CD4-positive, CD25-positive, alpha-beta regulatory T cell (primary cell): Measurements from ENCODE around the gene LYZL2. TPM values are rescaled to one million over a fixed set of nuclear protein-coding genes. Genes with fewer than 3 reads are reported as not detected.
"Not testable (repeated sequence)": the region's sequence is repeated elsewhere in the genome, so short reads cannot be mapped to it uniquely, and the experiment has no call there.

ENCODE experiments used
- ATAC-seq, 2 donors: fragments of 150-1000 bp; cut with Tn5 transposase; one replicate each; pipeline ENCODE4 v1.10.0; 2021; ENCODE audit warnings: low read depth in 2 of 2, moderate number of reproducible peaks in 2 of 2, moderate library complexity in 1 of 2
- DNase-seq, 3 donors: peaks; one replicate each; pipeline versions ENCODE4 v3.0.0 to v3.0.0-alpha.2; 2012 to 2022; ENCODE audit warnings: mixed read lengths in 1 of 3
- H3K27ac ChIP-seq: one replicate; pipeline ENCODE4 v1.7.0; 2013; ENCODE audit warnings: mild to moderate bottlenecking, low read length; ENCODE audit not compliant: insufficient read depth, poor library complexity, severe bottlenecking
- H3K27me3 ChIP-seq: one replicate; pipeline ENCODE4 v1.7.0; 2013; ENCODE audit warnings: low read length; ENCODE audit not compliant: control insufficient read depth, insufficient read depth
- H3K36me3 ChIP-seq: one replicate; pipeline ENCODE4 v1.7.0; 2013; ENCODE audit warnings: mild to moderate bottlenecking, low read length, moderate library complexity; ENCODE audit not compliant: control insufficient read depth, insufficient read depth
- H3K4me1 ChIP-seq: 2 replicates; pipeline ENCODE4 v1.7.0; 2013; ENCODE audit warnings: mild to moderate bottlenecking, low read length; ENCODE audit not compliant: insufficient read depth, control insufficient read depth, poor library complexity, severe bottlenecking
- H3K4me3 ChIP-seq: one replicate; pipeline ENCODE4 v1.7.0; 2013; ENCODE audit warnings: low read depth, mild to moderate bottlenecking, low read length, moderate library complexity
- H3K9me3 ChIP-seq, 2 experiments: 1 replicate in 1 of 2; 2 replicates in 1 of 2; pipeline ENCODE4 v1.7.0; 2013; ENCODE audit warnings: low read length in 2 of 2, mild to moderate bottlenecking in 1 of 2, moderate library complexity in 1 of 2; ENCODE audit not compliant: control insufficient read depth in 2 of 2
- H3K27ac Mint-ChIP-seq, 3 donors: one replicate each; pipeline ENCODE4 v1.8.0; 2020 to 2022; ENCODE audit warnings: mild to moderate bottlenecking in 3 of 3, mixed read lengths in 3 of 3, moderate library complexity in 2 of 3
- H3K27me3 Mint-ChIP-seq: one replicate; pipeline ENCODE4 v1.8.0; 2022; ENCODE audit warnings: mild to moderate bottlenecking, mixed read lengths
- H3K36me3 Mint-ChIP-seq: one replicate; pipeline ENCODE4 v1.8.0; 2020; ENCODE audit warnings: mixed read lengths
- H3K4me1 Mint-ChIP-seq, 4 donors: one replicate each; pipeline ENCODE4 v1.8.0; 2020 to 2022; ENCODE audit warnings: mixed read lengths in 4 of 4, mild to moderate bottlenecking in 1 of 4
- H3K4me3 Mint-ChIP-seq, 4 donors: one replicate each; pipeline ENCODE4 v1.8.0; 2020 to 2022; ENCODE audit warnings: mild to moderate bottlenecking in 4 of 4, mixed read lengths in 4 of 4, moderate library complexity in 3 of 4
- H3K9me3 Mint-ChIP-seq, 7 donors: one replicate each; pipeline ENCODE4 v1.8.0; 2020 to 2022; ENCODE audit warnings: mixed read lengths in 7 of 7, mild to moderate bottlenecking in 3 of 7, moderate library complexity in 2 of 7
- polyA plus RNA-seq, 4 donors: library from polyadenylated mRNA; unstranded; fragments of 300-500 nt; fragmentation: Illumina TruSeq; gene quantifications; one replicate each; pipeline ENCODE4 v1.2.3, GENCODE V29; 2021
- total RNA-seq: library from RNA; stranded (reverse); gene quantifications from one replicate; pipeline ENCODE4 v1.2.3, GENCODE V29; 2022

LYZL2 gene
- total and polyA plus RNA-seq, 5 donors from 2014 or later: not detected

DNA sequence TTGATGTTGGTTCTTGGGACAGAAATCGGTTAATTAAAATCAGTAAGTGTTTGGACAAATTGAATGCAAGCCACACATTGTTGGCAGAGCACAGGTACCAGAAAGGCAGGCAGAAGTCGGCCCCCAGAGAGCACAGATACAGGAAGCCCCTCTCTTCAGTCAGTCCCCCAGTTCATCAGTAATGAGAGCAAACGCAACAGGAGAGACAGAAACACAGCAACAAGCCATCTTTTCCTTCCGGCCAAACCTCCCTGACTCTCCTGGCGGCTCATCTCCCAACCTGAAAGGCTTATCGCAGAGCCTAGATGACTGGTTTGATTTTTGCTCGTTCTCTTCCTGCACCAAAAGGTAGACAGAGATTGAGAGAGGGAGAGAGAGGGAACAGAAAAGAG lies 32.1 kb downstream of the LYZL2 start:
- not testable (repeated sequence) for ATAC-seq

GRCh38 chr10:30596493-30597432 lies 32.8 kb downstream of the LYZL2 start:
- not testable (repeated sequence) for H3K36me3 ChIP-seq, H3K27me3 ChIP-seq, H3K4me3 Mint-ChIP-seq, H3K4me1 ChIP-seq, DNase-seq, H3K27ac Mint-ChIP-seq, H3K27ac ChIP-seq, H3K4me1 Mint-ChIP-seq, H3K9me3 Mint-ChIP-seq, H3K36me3 Mint-ChIP-seq, ATAC-seq, H3K4me3 ChIP-seq, H3K9me3 ChIP-seq
- peaks cover 23% of the 10 kb centered on the region for H3K27me3 Mint-ChIP-seq

More for the DNA sequence above, 32.1 kb downstream of the LYZL2 start:
- DNase-seq, H3K9me3 Mint-ChIP-seq, H3K4me1 Mint-ChIP-seq, H3K9me3 ChIP-seq, H3K36me3 Mint-ChIP-seq, H3K27ac ChIP-seq, H3K4me1 ChIP-seq, H3K27me3 ChIP-seq, H3K36me3 ChIP-seq, H3K27ac Mint-ChIP-seq, H3K4me3 Mint-ChIP-seq, H3K4me3 ChIP-seq: not testable (repeated sequence)
- peaks cover 19% of the 10 kb centered on the region for H3K27me3 Mint-ChIP-seq

DNA sequence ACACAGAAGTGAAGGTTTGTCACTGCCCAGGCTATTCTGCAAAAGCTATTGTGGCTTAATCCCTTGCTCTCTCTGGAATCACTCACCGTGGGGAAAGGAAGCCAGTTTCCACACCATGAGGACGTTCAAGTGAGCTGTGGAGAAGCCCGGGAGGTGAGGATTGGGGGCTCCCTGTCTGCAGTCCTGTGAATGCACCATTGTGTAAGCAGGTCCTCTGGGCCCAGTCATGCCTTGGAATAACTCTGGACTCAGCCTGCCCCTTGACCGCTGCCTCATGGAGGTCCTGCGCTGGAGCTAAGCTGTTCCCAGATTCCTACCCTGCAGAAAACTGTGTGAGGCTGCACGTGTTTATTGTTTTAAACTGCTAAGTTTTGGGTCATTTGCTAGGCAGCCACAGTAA lies 33.5 kb downstream of the LYZL2 start:
- Histone ChIP-seq H3K27ac (no peak overlapping the region), H3K9me3 (no peaks in the 10 kb centered on the region), H3K27me3 (peaks cover 5% of the 10 kb centered on the region), H3K36me3 (no peaks in the 10 kb centered on the region), H3K4me1 (no peaks in the 10 kb centered on the region), H3K4me3 (no peak overlapping the region)
- Mint-ChIP-seq H3K36me3 (no peaks in the 10 kb centered on the region), H3K27me3 (peaks cover 30% of the 10 kb centered on the region), H3K4me1 (no peaks in the 10 kb centered on the region), H3K27ac (no peak overlapping the region), H3K4me3 (no peak overlapping the region), H3K9me3 (peaks cover 0 to 1% (median 0%) of the 10 kb centered on the region in 7 donors)
- ATAC-seq (no peak), DNase-seq (no peak)

- H3K27me3 ChIP-seq: peaks cover 5% of the 10 kb centered on the region
- no peak for ATAC-seq
- H3K4me3 Mint-ChIP-seq: no peak overlapping the region
- H3K27ac Mint-ChIP-seq: peak overlapping the region in 1 of 3 donors; percentile 7
- no peaks in the 10 kb centered on the region for H3K4me1 Mint-ChIP-seq
- no peaks in the 10 kb centered on the region for H3K36me3 Mint-ChIP-seq
- H3K27ac ChIP-seq: no peak overlapping the region
- no peaks in the 10 kb centered on the region for H3K4me1 ChIP-seq
- DNase-seq: no peak
- peaks cover 0 to 1% (median 0%) of the 10 kb centered on the region in 7 donors for H3K9me3 Mint-ChIP-seq
- H3K4me3 ChIP-seq: no peak overlapping the region
- H3K27me3 Mint-ChIP-seq: peaks cover 40% of the 10 kb centered on the region
- no peaks in the 10 kb centered on the region for H3K9me3 ChIP-seq
- no peaks in the 10 kb centered on the region for H3K36me3 ChIP-seq
Measured at GRCh38 chr10:30594077-30594476, 35.5 kb downstream of the LYZL2 start.

- not testable (repeated sequence) for H3K36me3 Mint-ChIP-seq, H3K4me1 Mint-ChIP-seq, H3K36me3 ChIP-seq, H3K4me1 ChIP-seq, H3K27ac ChIP-seq, H3K9me3 ChIP-seq, H3K27me3 ChIP-seq, H3K27ac Mint-ChIP-seq, ATAC-seq, H3K4me3 ChIP-seq, H3K4me3 Mint-ChIP-seq, H3K9me3 Mint-ChIP-seq, DNase-seq
- H3K27me3 Mint-ChIP-seq: peaks cover 40% of the 10 kb centered on the region
Measured at GRCh38 chr10:30592770-30593169, 36.8 kb downstream of the LYZL2 start.

DNA sequence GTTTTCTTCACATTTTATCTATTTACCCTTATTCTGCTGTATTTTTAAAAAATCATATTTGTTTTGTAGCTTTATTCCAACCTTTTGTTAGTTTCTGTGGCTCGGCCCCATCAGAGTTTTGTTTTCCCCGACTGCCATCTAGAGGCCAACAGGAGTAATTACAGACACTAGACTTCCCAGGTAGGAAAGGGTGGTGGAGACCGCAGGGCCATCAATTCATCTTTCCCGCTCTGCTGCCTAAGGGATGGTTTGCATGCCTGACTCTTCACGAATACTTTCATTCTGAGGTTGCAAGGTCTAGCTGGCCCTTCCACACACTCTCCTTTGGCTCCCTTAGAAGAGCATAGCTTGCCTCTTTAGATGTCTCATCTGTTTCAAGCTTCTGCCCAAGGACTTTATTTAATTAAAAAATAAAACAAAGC lies 38.3 kb downstream of the LYZL2 start:
- no peaks in the 10 kb centered on the region for H3K4me1 ChIP-seq
- H3K36me3 Mint-ChIP-seq: no peaks in the 10 kb centered on the region

DNA sequence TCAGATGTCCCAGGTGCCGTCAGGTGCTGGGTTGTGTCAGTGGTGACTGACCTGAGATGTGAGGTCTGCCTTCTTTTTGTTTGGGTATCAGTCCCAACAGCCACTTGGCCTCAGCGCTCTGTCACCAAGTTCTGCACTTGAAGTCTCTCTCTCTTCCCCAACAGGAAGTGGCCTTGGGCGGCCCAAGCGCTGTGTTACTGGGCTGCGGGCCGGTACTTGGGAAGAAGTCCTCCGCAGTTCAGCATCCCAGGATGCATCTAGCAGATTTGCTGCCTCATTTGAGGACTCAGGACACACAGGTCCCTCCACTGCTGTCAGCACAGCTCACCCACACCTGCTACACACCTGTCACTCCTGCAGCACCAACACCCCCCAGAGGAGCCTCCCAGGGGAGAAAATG lies 40.1 kb downstream of the LYZL2 start:
- Mint-ChIP-seq H3K27me3 (peaks cover 40% of the 10 kb centered on the region), H3K36me3 (no peaks in the 10 kb centered on the region), H3K4me3 (no peak overlapping the region), H3K27ac (no peak overlapping the region), H3K4me1 (no peaks in the 10 kb centered on the region), H3K9me3 (no peaks in the 10 kb centered on the region)
- Histone ChIP-seq H3K9me3 (no peaks in the 10 kb centered on the region), H3K27ac (no peak overlapping the region), H3K4me1 (no peaks in the 10 kb centered on the region), H3K27me3 (peaks cover 5% of the 10 kb centered on the region), H3K4me3 (no peak overlapping the region), H3K36me3 (no peaks in the 10 kb centered on the region)
- DNase-seq (no peak), ATAC-seq (no peak)

More for the DNA sequence above, 38.3 kb downstream of the LYZL2 start:
- Mint-ChIP-seq H3K9me3 (no peaks in the 10 kb centered on the region), H3K4me3 (no peak overlapping the region), H3K4me1 (no peaks in the 10 kb centered on the region), H3K27me3 (peaks cover 40% of the 10 kb centered on the region), H3K27ac (no peak overlapping the region)
- Histone ChIP-seq H3K27me3 (peaks cover 5% of the 10 kb centered on the region), H3K9me3 (no peaks in the 10 kb centered on the region), H3K4me3 (no peak overlapping the region), H3K36me3 (no peaks in the 10 kb centered on the region), H3K27ac (no peak overlapping the region)
- ATAC-seq: peak; percentile 47 to 55
- peak; percentile 22 to 65 (median 57) for DNase-seq

DNA sequence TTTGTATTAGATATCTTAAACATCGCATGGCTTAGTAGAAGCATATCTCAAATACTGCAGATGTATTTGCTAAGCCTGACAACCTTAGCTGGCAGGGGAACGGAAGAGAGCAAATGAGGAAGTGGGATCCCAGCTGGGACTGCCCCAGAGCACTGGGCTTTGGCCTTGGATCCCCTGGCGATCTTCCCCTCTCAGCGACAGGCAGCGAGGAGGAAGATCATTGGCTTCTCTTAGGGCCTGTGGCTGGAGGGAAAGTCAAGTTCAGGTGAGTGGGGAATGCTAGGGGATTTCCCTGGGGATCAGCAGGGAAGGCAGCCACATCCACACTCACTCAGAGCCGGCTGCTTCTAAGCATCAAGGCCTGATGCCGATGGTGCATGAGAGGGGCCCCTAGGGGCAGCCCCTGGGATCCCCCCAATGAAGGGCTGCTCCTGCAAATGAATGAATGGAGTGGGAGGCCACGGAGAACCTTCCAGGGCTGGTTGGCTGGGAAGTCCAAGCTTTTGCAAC lies 42.0 kb downstream of the LYZL2 start:
- Mint-ChIP-seq H3K36me3 (no peaks in the 10 kb centered on the region), H3K4me1 (peaks cover 0 to 2% (median 0%) of the 10 kb centered on the region in 4 donors), H3K9me3 (no peaks in the 10 kb centered on the region), H3K27ac (no peak overlapping the region), H3K4me3 (no peak overlapping the region), H3K27me3 (peaks cover 29% of the 10 kb centered on the region)
- no peak overlapping the region for H3K4me3 ChIP-seq
- no peaks in the 10 kb centered on the region for H3K9me3 ChIP-seq
- H3K36me3 ChIP-seq: no peaks in the 10 kb centered on the region
- ATAC-seq: peak; percentile 37 to 46
- no peak overlapping the region for H3K27ac ChIP-seq
- H3K27me3 ChIP-seq: no peaks in the 10 kb centered on the region
- H3K4me1 ChIP-seq: no peaks in the 10 kb centered on the region
- DNase-seq: no peak
